ENCODE measurements around the gene C10orf143.

DNA sequence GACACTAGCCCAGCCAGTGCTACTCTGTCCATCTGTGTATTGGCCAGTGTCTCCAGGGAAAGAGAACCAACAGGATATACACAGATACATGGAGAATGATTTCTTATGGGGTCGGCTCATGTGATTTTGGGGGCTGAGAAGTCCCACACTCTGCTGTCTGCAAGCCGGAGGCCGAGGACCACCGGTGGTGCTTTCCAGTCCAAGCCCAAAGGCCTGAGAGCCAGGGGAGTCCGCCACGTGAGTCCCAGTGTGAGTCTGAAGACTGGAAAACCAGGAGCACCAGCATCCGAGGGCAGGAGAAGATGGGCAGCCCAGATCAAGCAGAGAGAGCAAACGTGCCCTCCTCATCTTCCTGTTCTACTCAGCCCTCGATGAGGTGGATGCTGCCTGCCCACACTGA is 71.5 kb downstream of the C10orf143 start:
- TF ChIP-seq, protein P1, sequence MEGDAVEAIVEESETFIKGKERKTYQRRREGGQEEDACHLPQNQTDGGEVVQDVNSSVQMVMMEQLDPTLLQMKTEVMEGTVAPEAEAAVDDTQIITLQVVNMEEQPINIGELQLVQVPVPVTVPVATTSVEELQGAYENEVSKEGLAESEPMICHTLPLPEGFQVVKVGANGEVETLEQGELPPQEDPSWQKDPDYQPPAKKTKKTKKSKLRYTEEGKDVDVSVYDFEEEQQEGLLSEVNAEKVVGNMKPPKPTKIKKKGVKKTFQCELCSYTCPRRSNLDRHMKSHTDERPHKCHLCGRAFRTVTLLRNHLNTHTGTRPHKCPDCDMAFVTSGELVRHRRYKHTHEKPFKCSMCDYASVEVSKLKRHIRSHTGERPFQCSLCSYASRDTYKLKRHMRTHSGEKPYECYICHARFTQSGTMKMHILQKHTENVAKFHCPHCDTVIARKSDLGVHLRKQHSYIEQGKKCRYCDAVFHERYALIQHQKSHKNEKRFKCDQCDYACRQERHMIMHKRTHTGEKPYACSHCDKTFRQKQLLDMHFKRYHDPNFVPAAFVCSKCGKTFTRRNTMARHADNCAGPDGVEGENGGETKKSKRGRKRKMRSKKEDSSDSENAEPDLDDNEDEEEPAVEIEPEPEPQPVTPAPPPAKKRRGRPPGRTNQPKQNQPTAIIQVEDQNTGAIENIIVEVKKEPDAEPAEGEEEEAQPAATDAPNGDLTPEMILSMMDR (IDR thresholded peaks at IDR 0.05) = no peak
- TF ChIP-seq POLR2A (IDR thresholded peaks at IDR 0.05) = no peak

All from esophagus squamous epithelium (tissue), 4 donors.